NCI-H524 treated with DMSO at 0.1 percent for 48 hours (cell line): Measurements from ENCODE around the gene TRERF1.
A peak's percentile ranks its signal among the peaks of the same experiment; 100 is the strongest.

Experiments
- DNase-seq: peaks from one replicate; lab custom pipeline; 2025; lab: John Stamatoyannopoulos, UW

TRERF1 gene

GRCh38 chr6:42366011-42366705 is 85.6 kb downstream of the TRERF1 start:
- DNase-seq: no peak

- no peak for DNase-seq
Observed at GRCh38 chr6:42365021-42365420, 86.7 kb downstream of the TRERF1 start.

- DNase-seq: no peak
Observed at GRCh38 chr6:42363926-42364849, 87.5 kb downstream of the TRERF1 start.

- no peak for DNase-seq
Observed at GRCh38 chr6:42361036-42361435, 90.7 kb downstream of the TRERF1 start.

- no peak for DNase-seq
Observed at GRCh38 chr6:42359021-42359420, 92.7 kb downstream of the TRERF1 start.

- no peak for DNase-seq
Observed at GRCh38 chr6:42355416-42355815, 96.3 kb downstream of the TRERF1 start.

- DNase-seq: no peak
Observed at GRCh38 chr6:42354702-42355101, 97.0 kb downstream of the TRERF1 start.

GRCh38 chr6:42352856-42353564 is 98.7 kb downstream of the TRERF1 start:
- DNase-seq: no peak

- peak; percentile 65 for DNase-seq
Observed at GRCh38 chr6:42350911-42351310, 100.8 kb downstream of the TRERF1 start.

GRCh38 chr6:42349753-42350511 is 101.8 kb downstream of the TRERF1 start:
- peak; percentile 79 for DNase-seq

- no peak for DNase-seq
Observed at GRCh38 chr6:42347456-42347855, 104.3 kb downstream of the TRERF1 start.

GRCh38 chr6:42345696-42346416 is 105.9 kb downstream of the TRERF1 start:
- DNase-seq: no peak

GRCh38 chr6:42344756-42345155 is 107.0 kb downstream of the TRERF1 start:
- no peak for DNase-seq

GRCh38 chr6:42341771-42342553 is 109.8 kb downstream of the TRERF1 start:
- no peak for DNase-seq

- no peak for DNase-seq
Observed at GRCh38 chr6:42341221-42341620, 110.5 kb downstream of the TRERF1 start.

- DNase-seq: no peak
Observed at GRCh38 chr6:42340511-42340910, 111.2 kb downstream of the TRERF1 start.

- DNase-seq: no peak
Observed at GRCh38 chr6:42339991-42340401, 111.7 kb downstream of the TRERF1 start.

- no peak for DNase-seq
Observed at GRCh38 chr6:42338744-42339222, 112.9 kb downstream of the TRERF1 start.

- no peak for DNase-seq
Observed at GRCh38 chr6:42337985-42338743, 113.6 kb downstream of the TRERF1 start.
